GM20000 (cell line): ENCODE data around the gene RPUSD4.

Experiments
- DNase-seq: peaks from one replicate; pipeline ENCODE4 v3.0.0; 2012; ENCODE audit warnings: low spot score
- CTCF ChIP-seq: IDR thresholded peaks from 2 replicates; pipeline ENCODE4 v1.5.1; 2012; ENCODE audit warnings: mild to moderate bottlenecking, control low read depth; ENCODE audit errors: extremely low read depth, missing control alignments

RPUSD4 gene

DNA sequence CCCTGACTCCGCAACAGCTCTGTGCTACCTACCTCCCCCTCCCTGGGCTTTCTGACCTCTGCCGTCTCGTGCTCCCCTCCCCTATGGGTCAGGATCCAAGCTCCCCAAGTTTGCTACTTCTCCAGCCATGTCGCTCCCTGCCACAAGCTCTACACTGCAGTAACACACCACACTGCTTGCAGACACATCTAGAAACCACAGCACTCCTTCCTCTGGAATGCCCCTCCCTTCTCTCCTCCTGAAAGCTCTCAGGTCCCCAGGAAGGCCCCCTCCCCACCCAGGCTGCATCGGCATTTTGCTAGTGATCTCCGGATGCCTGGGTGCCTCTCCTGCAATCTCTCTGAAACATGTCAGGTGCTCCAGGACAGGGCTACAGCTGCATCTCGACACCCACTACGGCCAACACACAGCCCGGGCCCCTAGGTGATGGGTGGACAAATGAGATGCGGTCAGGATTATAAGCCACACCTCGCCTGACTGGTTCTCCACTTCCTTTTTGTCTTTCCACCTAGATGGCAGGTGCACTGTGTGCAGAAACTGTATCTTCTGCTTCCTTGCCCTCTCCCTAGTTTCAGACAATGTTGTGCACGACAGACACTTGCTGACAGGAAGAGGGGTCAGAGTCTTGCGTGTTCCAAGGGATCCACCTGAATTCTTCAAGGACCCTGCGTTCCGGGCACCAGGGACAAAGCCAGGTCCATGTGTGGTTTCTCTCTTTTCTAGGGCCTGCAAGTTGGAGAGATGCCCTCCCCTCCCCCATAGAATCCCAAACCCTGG, 22.9 kb downstream of the RPUSD4 start:
- DNase-seq: peak; percentile 70
- no peak for TF ChIP-seq CTCF

- DNase-seq: no peak
- no peak for TF ChIP-seq CTCF
Observed at GRCh38 chr11:126186708-126187529, 24.5 kb downstream of the RPUSD4 start.

DNA sequence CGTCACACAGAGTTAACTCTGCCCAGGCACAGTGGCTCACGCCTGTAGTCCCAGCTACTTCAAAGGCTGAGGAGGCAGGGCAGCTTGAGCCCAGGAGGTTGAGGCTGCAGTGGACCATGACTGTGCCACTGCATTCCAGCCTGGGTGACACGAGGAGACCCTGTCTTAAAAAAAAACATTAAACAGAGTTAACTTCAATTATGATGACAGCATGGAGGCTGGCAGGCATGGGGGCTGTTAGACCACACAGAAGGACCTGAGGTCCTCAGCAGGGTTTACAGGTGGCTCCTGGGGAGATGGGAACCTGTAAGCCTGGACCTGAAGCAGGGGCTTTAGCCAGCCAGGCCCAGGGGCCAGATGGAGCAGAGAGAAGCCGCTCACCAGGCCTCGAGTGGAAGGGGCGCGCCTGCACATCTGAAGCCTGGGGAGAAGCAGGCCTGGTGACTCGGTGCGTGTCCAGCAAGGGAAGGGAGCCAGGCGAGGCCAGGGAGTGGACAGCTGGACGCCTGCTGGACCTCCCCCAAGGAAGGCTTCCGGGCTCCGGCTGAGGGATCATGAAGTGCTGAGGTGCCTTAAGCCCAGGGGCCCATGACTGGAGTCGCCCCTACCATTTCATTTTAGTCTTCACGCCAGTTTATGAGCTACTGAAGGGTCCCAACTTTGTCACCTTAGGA, 25.3 kb downstream of the RPUSD4 start:
- DNase-seq: no peak
- TF ChIP-seq CTCF: no peak

- TF ChIP-seq CTCF: no peak
- no peak for DNase-seq
Observed at GRCh38 chr11:126185259-126186024, 26.0 kb downstream of the RPUSD4 start.

- no peak for DNase-seq
- no peak for TF ChIP-seq CTCF
Observed at GRCh38 chr11:126182787-126183445, 28.5 kb downstream of the RPUSD4 start.

- TF ChIP-seq CTCF: no peak
- no peak for DNase-seq
Observed at GRCh38 chr11:126181939-126182730, 29.3 kb downstream of the RPUSD4 start.
